Activated naive CD4-positive, alpha-beta T cell treated with anti-CD3 and anti-CD28 coated beads, Interleukin-2, amount 10 ng/mL, durations not matched to agents 7 days and 5 days (primary cell): ENCODE results near the gene ALDH5A1.

Experiments used
- CTCF ChIA-PET: fragments of 350-600 bp; sonication (Branson Sonifier 250); formaldehyde crosslinking; loops from one replicate; lab custom pipeline; 2021; ENCODE audit warnings: antibody characterized with exemption; lab: Charles Lee
- DNase-seq: peaks from one replicate; pipeline ENCODE4 v3.0.0-alpha.2; 2020
- H3K27ac Mint-ChIP-seq: one replicate; pipeline ENCODE4 v1.8.0; 2021; ENCODE audit warnings: mild to moderate bottlenecking, moderate library complexity, mixed read lengths
- H3K27me3 Mint-ChIP-seq: one replicate; pipeline ENCODE4 v1.8.0; 2021; ENCODE audit warnings: mild to moderate bottlenecking, mixed read lengths
- H3K36me3 Mint-ChIP-seq: one replicate; pipeline ENCODE4 v1.8.0; 2021; ENCODE audit warnings: mixed read lengths
- H3K4me1 Mint-ChIP-seq: one replicate; pipeline ENCODE4 v1.8.0; 2021; ENCODE audit warnings: mixed read lengths
- H3K4me3 Mint-ChIP-seq: one replicate; pipeline ENCODE4 v1.8.0; 2021; ENCODE audit warnings: mild to moderate bottlenecking, moderate library complexity, mixed read lengths
- H3K9me3 Mint-ChIP-seq: one replicate; pipeline ENCODE4 v1.8.0; 2021; ENCODE audit warnings: mixed read lengths

The ALDH5A1 gene

GRCh38 chr6:24547243-24547642 is 52.5 kb downstream of the ALDH5A1 start:
- no peaks in the 10 kb centered on the region for H3K9me3 Mint-ChIP-seq
- no peak overlapping the region for H3K27ac Mint-ChIP-seq
- peaks cover 8% of the 10 kb centered on the region for H3K4me1 Mint-ChIP-seq
- H3K36me3 Mint-ChIP-seq, result no peaks in the 10 kb centered on the region
- peak; percentile 69 for DNase-seq
- H3K27me3 Mint-ChIP-seq, result peaks cover 14% of the 10 kb centered on the region
- no peak overlapping the region for H3K4me3 Mint-ChIP-seq
- CTCF ChIA-PET, result interaction anchor here (0.8 to 3.2 kb wide), 13 partner anchors 9 to 471 kb away, joined by 3 to 19 read pairs (median 4); partner anchors contain the start of gene ALDH5A1

GRCh38 chr6:24549158-24549557 is 54.4 kb downstream of the ALDH5A1 start:
- DNase-seq, result no peak
- Mint-ChIP-seq H3K36me3 (no peaks in the 10 kb centered on the region), H3K4me3 (no peak overlapping the region), H3K27ac (no peak overlapping the region), H3K27me3 (peaks cover 14% of the 10 kb centered on the region), H3K9me3 (no peaks in the 10 kb centered on the region), H3K4me1 (peaks cover 8% of the 10 kb centered on the region)
- CTCF ChIA-PET, result interaction anchor here (1.1 kb wide), 1 partner anchor 28 kb away, joined by 3 read pairs; no protein-coding TSS in a partner anchor

GRCh38 chr6:24549674-24550353 is 55.0 kb downstream of the ALDH5A1 start:
- Mint-ChIP-seq H3K36me3 (no peaks in the 10 kb centered on the region), H3K4me1 (peaks cover 8% of the 10 kb centered on the region), H3K4me3 (no peak overlapping the region), H3K27ac (no peak overlapping the region), H3K9me3 (no peaks in the 10 kb centered on the region), H3K27me3 (peaks cover 10% of the 10 kb centered on the region)
- DNase-seq, result no peak
- CTCF ChIA-PET, result interaction anchor here (1.1 kb wide), 1 partner anchor 29 kb away, joined by 3 read pairs; no protein-coding TSS in a partner anchor

- H3K27ac Mint-ChIP-seq, result no peak overlapping the region
- CTCF ChIA-PET, result interaction anchor here (0.9 to 1.1 kb wide), 2 partner anchors 30 to 268 kb away, joined by 3 read pairs; no protein-coding TSS in a partner anchor
- no peak overlapping the region for H3K4me3 Mint-ChIP-seq
- no peaks in the 10 kb centered on the region for H3K9me3 Mint-ChIP-seq
- H3K27me3 Mint-ChIP-seq, result peaks cover 17% of the 10 kb centered on the region
- H3K4me1 Mint-ChIP-seq, result peaks cover 8% of the 10 kb centered on the region
- no peaks in the 10 kb centered on the region for H3K36me3 Mint-ChIP-seq
- no peak for DNase-seq
Observed at GRCh38 chr6:24551139-24551538, 56.4 kb downstream of the ALDH5A1 start.

GRCh38 chr6:24554474-24554873 is 59.7 kb downstream of the ALDH5A1 start:
- DNase-seq, result no peak
- CTCF ChIA-PET, result no interaction called here
- Mint-ChIP-seq H3K36me3 (no peaks in the 10 kb centered on the region), H3K4me1 (no peaks in the 10 kb centered on the region), H3K27ac (no peak overlapping the region), H3K9me3 (no peaks in the 10 kb centered on the region), H3K4me3 (no peak overlapping the region), H3K27me3 (peaks cover 12% of the 10 kb centered on the region)

GRCh38 chr6:24558516-24558915 is 63.7 kb downstream of the ALDH5A1 start:
- Mint-ChIP-seq H3K4me3 (no peak overlapping the region), H3K27ac (no peak overlapping the region), H3K9me3 (no peaks in the 10 kb centered on the region), H3K27me3 (peaks cover 15% of the 10 kb centered on the region), H3K36me3 (no peaks in the 10 kb centered on the region), H3K4me1 (no peaks in the 10 kb centered on the region)
- CTCF ChIA-PET, result no interaction called here
- no peak for DNase-seq

GRCh38 chr6:24564081-24564480 is 69.3 kb downstream of the ALDH5A1 start:
- CTCF ChIA-PET, result interaction anchor here (3.2 kb wide), 1 partner anchor 17 kb away, joined by 15 read pairs; no protein-coding TSS in a partner anchor
- DNase-seq, result no peak
- Mint-ChIP-seq H3K9me3 (no peaks in the 10 kb centered on the region), H3K36me3 (no peaks in the 10 kb centered on the region), H3K27ac (no peak overlapping the region), H3K4me3 (no peak overlapping the region), H3K27me3 (peaks cover 4% of the 10 kb centered on the region), H3K4me1 (no peaks in the 10 kb centered on the region)

GRCh38 chr6:24565196-24565595 is 70.4 kb downstream of the ALDH5A1 start:
- Mint-ChIP-seq H3K27ac (no peak overlapping the region), H3K27me3 (peaks cover 3% of the 10 kb centered on the region), H3K9me3 (no peaks in the 10 kb centered on the region), H3K4me1 (no peaks in the 10 kb centered on the region), H3K4me3 (no peak overlapping the region), H3K36me3 (no peaks in the 10 kb centered on the region)
- CTCF ChIA-PET, result interaction anchor here (0.6 to 3.2 kb wide), 3 partner anchors 16 to 56 kb away, joined by 3 to 15 read pairs (median 3); no protein-coding TSS in a partner anchor
- DNase-seq, result no peak

- DNase-seq, result no peak
- no peaks in the 10 kb centered on the region for H3K4me1 Mint-ChIP-seq
- CTCF ChIA-PET, result interaction anchor here (0.7 to 1.4 kb wide), 3 partner anchors 15 to 71 kb away, joined by 3 to 4 read pairs (median 3); partner anchors contain the start of gene ALDH5A1
Observed at GRCh38 chr6:24566020-24566767, 71.4 kb downstream of the ALDH5A1 start.

GRCh38 chr6:24568683-24569082 is 73.9 kb downstream of the ALDH5A1 start:
- DNase-seq, result no peak
- Mint-ChIP-seq H3K36me3 (no peaks in the 10 kb centered on the region), H3K27ac (no peak overlapping the region), H3K9me3 (no peaks in the 10 kb centered on the region), H3K27me3 (no peaks in the 10 kb centered on the region), H3K4me1 (no peaks in the 10 kb centered on the region), H3K4me3 (no peak overlapping the region)
- CTCF ChIA-PET, result interaction anchor here (1.6 to 2.1 kb wide), 3 partner anchors 11 to 22 kb away, joined by 5 to 8 read pairs (median 6); no protein-coding TSS in a partner anchor

More at GRCh38 chr6:24566020-24566767, 71.4 kb downstream of the ALDH5A1 start:
- peaks cover 3% of the 10 kb centered on the region for H3K27me3 Mint-ChIP-seq
- no peak overlapping the region for H3K27ac Mint-ChIP-seq
- no peaks in the 10 kb centered on the region for H3K36me3 Mint-ChIP-seq
- H3K4me3 Mint-ChIP-seq, result no peak overlapping the region
- no peaks in the 10 kb centered on the region for H3K9me3 Mint-ChIP-seq

GRCh38 chr6:24569811-24570210 is 75.0 kb downstream of the ALDH5A1 start:
- Mint-ChIP-seq H3K4me1 (no peaks in the 10 kb centered on the region), H3K36me3 (no peaks in the 10 kb centered on the region)

GRCh38 chr6:24571361-24571760 is 76.6 kb downstream of the ALDH5A1 start:
- H3K4me1 Mint-ChIP-seq, result no peaks in the 10 kb centered on the region
- no peaks in the 10 kb centered on the region for H3K9me3 Mint-ChIP-seq
- DNase-seq, result no peak
- H3K27me3 Mint-ChIP-seq, result peaks cover 2% of the 10 kb centered on the region
- no peak overlapping the region for H3K4me3 Mint-ChIP-seq
- no peaks in the 10 kb centered on the region for H3K36me3 Mint-ChIP-seq
- CTCF ChIA-PET, result interaction anchor here (0.6 kb wide), 1 partner anchor 10 kb away, joined by 3 read pairs; no protein-coding TSS in a partner anchor
- H3K27ac Mint-ChIP-seq, result no peak overlapping the region

More at GRCh38 chr6:24569811-24570210, 75.0 kb downstream of the ALDH5A1 start:
- CTCF ChIA-PET, result interaction anchor here (1.6 to 2.1 kb wide), 3 partner anchors 9 to 23 kb away, joined by 5 to 8 read pairs (median 6); no protein-coding TSS in a partner anchor
- H3K27ac Mint-ChIP-seq, result no peak overlapping the region
- H3K27me3 Mint-ChIP-seq, result no peaks in the 10 kb centered on the region
- DNase-seq, result no peak
- no peaks in the 10 kb centered on the region for H3K9me3 Mint-ChIP-seq
- H3K4me3 Mint-ChIP-seq, result no peak overlapping the region

- no peak overlapping the region for H3K4me3 Mint-ChIP-seq
- H3K36me3 Mint-ChIP-seq, result no peaks in the 10 kb centered on the region
- H3K27me3 Mint-ChIP-seq, result peaks cover 10% of the 10 kb centered on the region
- DNase-seq, result no peak
- CTCF ChIA-PET, result no interaction called here
- no peaks in the 10 kb centered on the region for H3K9me3 Mint-ChIP-seq
- no peak overlapping the region for H3K27ac Mint-ChIP-seq
- H3K4me1 Mint-ChIP-seq, result no peaks in the 10 kb centered on the region
Observed at GRCh38 chr6:24574809-24575208, 80.0 kb downstream of the ALDH5A1 start.

GRCh38 chr6:24576447-24576846 is 81.7 kb downstream of the ALDH5A1 start:
- Mint-ChIP-seq H3K27ac (no peak overlapping the region), H3K4me3 (no peak overlapping the region), H3K9me3 (no peaks in the 10 kb centered on the region), H3K36me3 (no peaks in the 10 kb centered on the region), H3K27me3 (peaks cover 15% of the 10 kb centered on the region), H3K4me1 (no peaks in the 10 kb centered on the region)
- no peak for DNase-seq
- CTCF ChIA-PET, result no interaction called here
